Progenitor cell of endocrine pancreas (in vitro differentiated cells): Measurements from ENCODE around the gene STAMBPL1. TPM values are rescaled to one million over a fixed set of nuclear protein-coding genes. Genes with fewer than 3 reads are reported as not detected.

ENCODE experiments used
- DNase-seq: peaks from one replicate; pipeline ENCODE4 v3.0.0; 2021; ENCODE audit warnings: low spot score; ENCODE audit not compliant: unreplicated experiment
- H3K27ac Mint-ChIP-seq: 2 replicates; pipeline ENCODE4 v1.8.0; 2021; ENCODE audit warnings: mild to moderate bottlenecking, moderate library complexity, mixed read lengths
- H3K27me3 Mint-ChIP-seq: 2 replicates; pipeline ENCODE4 v1.8.0; 2021; ENCODE audit warnings: mixed read lengths
- H3K36me3 Mint-ChIP-seq: 2 replicates; pipeline ENCODE4 v1.8.0; 2022; ENCODE audit warnings: mixed read lengths; ENCODE audit not compliant: insufficient read depth
- H3K4me1 Mint-ChIP-seq: 2 replicates; pipeline ENCODE4 v1.8.0; 2021; ENCODE audit warnings: low read depth, mixed read lengths
- H3K4me3 Mint-ChIP-seq: 2 replicates; pipeline ENCODE4 v1.8.0; 2021; ENCODE audit warnings: low read depth, mild to moderate bottlenecking, moderate library complexity, mixed read lengths
- H3K9me3 Mint-ChIP-seq: 2 replicates; pipeline ENCODE4 v1.8.0; 2021; ENCODE audit warnings: low read depth, mixed read lengths
- total RNA-seq: library from RNA; stranded (reverse); gene quantifications from 2 replicates; pipeline ENCODE4 v1.2.1, GENCODE V29; 2021
- TF ChIP-seq, protein P1 (sequence below): fragments of 200-600 bp; sonication (generic); IDR thresholded peaks from one replicate; pipeline ENCODE4 v1.5.0; 2021; ENCODE audit warnings: antibody characterized with exemption, mild to moderate bottlenecking; ENCODE audit not compliant: unreplicated experiment

The STAMBPL1 gene
- total RNA-seq, 1 donor from 2014 or later: 1.3 TPM

DNA sequence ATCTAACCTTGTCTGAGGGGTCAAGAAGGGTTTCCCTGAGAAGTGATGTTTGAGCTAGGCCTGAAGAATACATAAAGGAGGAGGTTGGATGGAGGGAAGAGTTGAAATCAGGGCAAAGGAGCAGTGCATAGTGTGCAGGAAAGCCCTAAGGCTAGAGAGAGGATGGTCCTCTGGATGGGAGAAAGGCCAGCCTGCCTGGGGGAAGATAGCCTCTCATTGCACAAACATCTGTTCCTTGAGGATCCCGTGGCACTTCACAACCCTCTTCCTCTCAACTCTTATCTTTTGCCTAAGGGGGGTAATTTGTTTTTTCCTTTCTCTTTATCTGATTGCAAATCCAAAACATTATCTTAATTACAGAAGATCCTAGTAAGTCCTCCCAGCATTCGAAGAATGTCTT is 35.7 kb downstream of the STAMBPL1 start:
- no peak overlapping the region for H3K4me3 Mint-ChIP-seq
- no peak overlapping the region for H3K27ac Mint-ChIP-seq
- DNase-seq: no peak
- TF ChIP-seq, protein P1, sequence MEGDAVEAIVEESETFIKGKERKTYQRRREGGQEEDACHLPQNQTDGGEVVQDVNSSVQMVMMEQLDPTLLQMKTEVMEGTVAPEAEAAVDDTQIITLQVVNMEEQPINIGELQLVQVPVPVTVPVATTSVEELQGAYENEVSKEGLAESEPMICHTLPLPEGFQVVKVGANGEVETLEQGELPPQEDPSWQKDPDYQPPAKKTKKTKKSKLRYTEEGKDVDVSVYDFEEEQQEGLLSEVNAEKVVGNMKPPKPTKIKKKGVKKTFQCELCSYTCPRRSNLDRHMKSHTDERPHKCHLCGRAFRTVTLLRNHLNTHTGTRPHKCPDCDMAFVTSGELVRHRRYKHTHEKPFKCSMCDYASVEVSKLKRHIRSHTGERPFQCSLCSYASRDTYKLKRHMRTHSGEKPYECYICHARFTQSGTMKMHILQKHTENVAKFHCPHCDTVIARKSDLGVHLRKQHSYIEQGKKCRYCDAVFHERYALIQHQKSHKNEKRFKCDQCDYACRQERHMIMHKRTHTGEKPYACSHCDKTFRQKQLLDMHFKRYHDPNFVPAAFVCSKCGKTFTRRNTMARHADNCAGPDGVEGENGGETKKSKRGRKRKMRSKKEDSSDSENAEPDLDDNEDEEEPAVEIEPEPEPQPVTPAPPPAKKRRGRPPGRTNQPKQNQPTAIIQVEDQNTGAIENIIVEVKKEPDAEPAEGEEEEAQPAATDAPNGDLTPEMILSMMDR: no peak
- H3K27me3 Mint-ChIP-seq: no peaks in the 10 kb centered on the region
- H3K4me1 Mint-ChIP-seq: peaks cover 2% of the 10 kb centered on the region
- no peaks in the 10 kb centered on the region for H3K36me3 Mint-ChIP-seq
- no peaks in the 10 kb centered on the region for H3K9me3 Mint-ChIP-seq

DNA sequence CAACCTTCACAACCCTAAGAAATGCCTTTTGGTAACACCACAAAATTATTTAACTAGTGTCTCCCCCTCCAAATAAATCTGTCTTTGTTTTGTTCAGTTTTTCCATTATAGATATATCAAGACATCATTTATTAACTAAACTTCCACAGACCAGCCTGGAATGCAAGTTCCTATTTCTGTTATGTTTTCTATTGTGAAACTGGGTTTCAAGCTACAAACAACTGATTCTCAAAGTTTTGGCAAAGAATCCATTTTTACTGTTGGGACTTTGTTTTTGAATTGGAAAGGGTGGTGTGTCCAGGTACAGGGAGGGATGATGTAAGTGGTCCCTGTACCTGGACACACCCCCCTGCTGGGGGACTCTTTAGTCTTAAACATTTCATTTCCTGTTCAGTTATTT is 36.2 kb downstream of the STAMBPL1 start:
- Mint-ChIP-seq H3K27ac (no peak overlapping the region), H3K4me3 (no peak overlapping the region), H3K9me3 (no peaks in the 10 kb centered on the region), H3K27me3 (no peaks in the 10 kb centered on the region), H3K36me3 (no peaks in the 10 kb centered on the region), H3K4me1 (peaks cover 2% of the 10 kb centered on the region)
- TF ChIP-seq, protein P1: no peak
- no peak for DNase-seq

DNA sequence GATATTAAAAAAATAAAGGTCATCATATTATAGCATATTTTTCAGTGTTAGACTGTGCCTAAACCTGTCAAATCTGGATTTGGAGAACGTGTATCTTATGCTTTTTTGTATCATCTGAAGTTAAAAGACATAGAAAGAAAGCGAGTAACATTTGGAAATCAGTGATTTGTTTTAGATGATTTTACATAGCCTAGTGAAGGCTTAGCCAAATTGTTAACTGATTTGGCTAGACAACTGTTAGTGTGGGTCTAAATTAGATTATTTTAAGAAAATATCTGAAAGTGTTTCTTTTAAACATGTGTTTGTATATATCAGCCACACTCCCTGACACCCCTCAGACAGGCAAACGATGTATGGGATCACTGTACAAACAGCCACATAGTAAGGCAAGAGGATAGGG is 36.9 kb downstream of the STAMBPL1 start:
- DNase-seq: no peak
- H3K9me3 Mint-ChIP-seq: no peaks in the 10 kb centered on the region
- peaks cover 2% of the 10 kb centered on the region for H3K4me1 Mint-ChIP-seq
- TF ChIP-seq, protein P1: no peak
- no peaks in the 10 kb centered on the region for H3K27me3 Mint-ChIP-seq
- no peak overlapping the region for H3K27ac Mint-ChIP-seq
- no peaks in the 10 kb centered on the region for H3K36me3 Mint-ChIP-seq
- no peak overlapping the region for H3K4me3 Mint-ChIP-seq

DNA sequence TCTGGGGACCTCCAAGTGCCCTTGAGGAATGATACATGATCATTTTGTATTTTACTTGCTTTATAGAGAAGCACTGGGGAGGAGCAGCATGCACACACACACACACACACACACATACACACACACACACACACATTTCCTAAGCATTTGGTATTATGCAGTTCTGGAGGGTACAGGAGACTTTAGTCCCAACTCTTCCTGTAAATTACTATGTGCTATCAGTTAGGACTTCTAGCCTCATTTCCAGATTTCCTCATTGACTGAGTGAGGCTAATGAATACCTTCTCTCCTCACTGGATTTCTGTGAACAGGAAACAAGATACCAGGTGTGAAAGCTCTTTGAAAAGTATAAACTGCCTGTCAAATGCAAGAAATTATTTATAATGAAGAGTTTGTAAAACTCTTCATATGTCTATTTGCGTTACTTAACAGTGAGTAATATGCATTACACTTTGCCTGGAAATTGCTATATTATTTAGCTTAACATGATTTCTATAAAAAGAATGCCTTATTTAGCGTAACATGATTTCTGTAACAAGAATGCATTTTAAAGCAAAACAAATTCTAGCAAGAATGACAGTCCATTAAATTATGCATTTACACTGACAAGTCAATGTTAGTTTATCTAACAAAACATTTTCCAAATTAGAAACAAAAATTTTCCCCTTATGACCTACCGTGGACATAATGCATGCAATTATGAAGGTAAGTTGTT is 38.3 kb downstream of the STAMBPL1 start:
- Mint-ChIP-seq H3K4me1 (no peaks in the 10 kb centered on the region), H3K27me3 (no peaks in the 10 kb centered on the region), H3K9me3 (no peaks in the 10 kb centered on the region), H3K27ac (no peak overlapping the region), H3K36me3 (no peaks in the 10 kb centered on the region), H3K4me3 (no peak overlapping the region)
- DNase-seq: no peak
- TF ChIP-seq, protein P1: no peak

DNA sequence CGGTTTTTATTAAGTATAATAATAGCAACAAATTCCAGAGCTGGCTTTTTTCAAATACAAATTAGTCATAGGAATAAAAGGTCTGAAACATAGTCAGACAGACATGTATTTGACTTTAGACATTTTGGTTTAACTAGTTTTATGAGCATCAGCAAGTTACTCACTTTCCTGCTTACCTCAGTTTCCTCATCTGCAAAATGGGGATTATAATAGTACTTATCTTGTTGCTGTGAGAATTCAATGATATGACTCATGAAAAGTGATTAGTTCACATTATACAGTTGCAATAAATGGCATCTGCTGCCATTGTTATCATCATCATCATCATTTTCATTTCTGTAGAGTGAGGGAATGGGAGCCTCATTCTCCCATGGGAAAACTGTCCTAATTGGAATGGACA is 39.0 kb downstream of the STAMBPL1 start:
- TF ChIP-seq, protein P1: no peak
- Mint-ChIP-seq H3K4me1 (peaks cover 3% of the 10 kb centered on the region), H3K27ac (no peak overlapping the region), H3K36me3 (no peaks in the 10 kb centered on the region), H3K4me3 (no peak overlapping the region), H3K9me3 (no peaks in the 10 kb centered on the region), H3K27me3 (no peaks in the 10 kb centered on the region)
- DNase-seq: no peak
